Type B pancreatic cell (in vitro differentiated cells): ENCODE measurements around the gene EMP3. TPM values are rescaled to one million over a fixed set of nuclear protein-coding genes. Genes with fewer than 3 reads are reported as not detected.

Experiments used
- DNase-seq: peaks from one replicate; pipeline ENCODE4 v3.0.0; 2021; ENCODE audit warnings: mixed read lengths; ENCODE audit not compliant: unreplicated experiment; ENCODE audit errors: extremely low spot score
- H3K27ac Mint-ChIP-seq: 2 replicates; pipeline ENCODE4 v1.8.0; 2021; ENCODE audit warnings: mild to moderate bottlenecking, mixed read lengths
- H3K27me3 Mint-ChIP-seq: 2 replicates; pipeline ENCODE4 v1.8.0; 2021; ENCODE audit warnings: mixed read lengths
- H3K36me3 Mint-ChIP-seq: 2 replicates; pipeline ENCODE4 v1.8.0; 2021; ENCODE audit warnings: mixed read lengths
- H3K4me1 Mint-ChIP-seq: one replicate; pipeline ENCODE4 v1.8.0; 2021; ENCODE audit warnings: mixed read lengths; ENCODE audit not compliant: unreplicated experiment
- H3K4me3 Mint-ChIP-seq: 2 replicates; pipeline ENCODE4 v1.8.0; 2021; ENCODE audit warnings: mild to moderate bottlenecking, mixed read lengths
- H3K9me3 Mint-ChIP-seq: 2 replicates; pipeline ENCODE4 v1.8.0; 2021; ENCODE audit warnings: mixed read lengths
- CTCF ChIP-seq: fragments of 200-600 bp; sonication (generic); conservative IDR thresholded peaks from 2 replicates; pipeline ENCODE4 v1.5.0; 2021; ENCODE audit warnings: antibody characterized with exemption, mild to moderate bottlenecking
- total RNA-seq: library from RNA; stranded (reverse); gene quantifications from 2 replicates; pipeline ENCODE4 v1.2.1, GENCODE V29; 2021; ENCODE audit warnings: low replicate concordance

Gene EMP3
- total RNA-seq, 1 donor from 2014 or later: 47.8 TPM

- DNase-seq: no peak
- Mint-ChIP-seq H3K4me3 (no peak overlapping the region), H3K4me1 (no peaks in the 10 kb centered on the region), H3K36me3 (no peaks in the 10 kb centered on the region), H3K27ac (no peak overlapping the region), H3K9me3 (no peaks in the 10 kb centered on the region), H3K27me3 (no peaks in the 10 kb centered on the region)
- no peak for TF ChIP-seq CTCF
Observed at GRCh38 chr19:48297975-48298374, 27.4 kb upstream of the EMP3 start.

GRCh38 chr19:48301886-48302599 is 23.3 kb upstream of the EMP3 start:
- peaks cover 5% of the 10 kb centered on the region for H3K4me1 Mint-ChIP-seq
- no peak overlapping the region for H3K4me3 Mint-ChIP-seq
- no peak for TF ChIP-seq CTCF

GRCh38 chr19:48302600-48302959 is 22.8 kb upstream of the EMP3 start:
- Mint-ChIP-seq H3K27ac (no peak overlapping the region), H3K4me1 (peaks cover 5% of the 10 kb centered on the region), H3K36me3 (no peaks in the 10 kb centered on the region), H3K9me3 (no peaks in the 10 kb centered on the region), H3K27me3 (no peaks in the 10 kb centered on the region), H3K4me3 (no peak overlapping the region)
- DNase-seq: no peak
- no peak for TF ChIP-seq CTCF

More at GRCh38 chr19:48301886-48302599, 23.3 kb upstream of the EMP3 start:
- DNase-seq: no peak
- Mint-ChIP-seq H3K27me3 (no peaks in the 10 kb centered on the region), H3K9me3 (no peaks in the 10 kb centered on the region), H3K27ac (no peak overlapping the region), H3K36me3 (no peaks in the 10 kb centered on the region)

- Mint-ChIP-seq H3K36me3 (no peaks in the 10 kb centered on the region), H3K9me3 (no peaks in the 10 kb centered on the region), H3K4me3 (no peak overlapping the region), H3K4me1 (peaks cover 5% of the 10 kb centered on the region), H3K27ac (no peak overlapping the region), H3K27me3 (no peaks in the 10 kb centered on the region)
- no peak for TF ChIP-seq CTCF
- no peak for DNase-seq
Observed at GRCh38 chr19:48303367-48303766, 22.0 kb upstream of the EMP3 start.

- Mint-ChIP-seq H3K27me3 (no peaks in the 10 kb centered on the region), H3K36me3 (no peaks in the 10 kb centered on the region), H3K27ac (no peak overlapping the region), H3K4me1 (peaks cover 5% of the 10 kb centered on the region), H3K4me3 (no peak overlapping the region), H3K9me3 (no peaks in the 10 kb centered on the region)
- DNase-seq: no peak
- no peak for TF ChIP-seq CTCF
Observed at GRCh38 chr19:48303866-48304265, 21.5 kb upstream of the EMP3 start.
